Neural crest cell (in vitro differentiated cells): ENCODE results near the gene CITED1. TPM values are rescaled to one million over a fixed set of nuclear protein-coding genes. Genes with fewer than 3 reads are reported as not detected.

Source experiments
- DNase-seq: peaks from one replicate; pipeline ENCODE4 v3.0.0; 2021; ENCODE audit warnings: low read depth, mixed read lengths, low spot score
- H3K27ac Mint-ChIP-seq: one replicate; pipeline ENCODE4 v1.8.0; 2021; ENCODE audit warnings: mild to moderate bottlenecking, mixed read lengths; ENCODE audit not compliant: unreplicated experiment
- H3K27me3 Mint-ChIP-seq: 2 replicates; pipeline ENCODE4 v1.8.0; 2021; ENCODE audit warnings: low read depth, mild to moderate bottlenecking, mixed read lengths
- H3K36me3 Mint-ChIP-seq: 2 replicates; pipeline ENCODE4 v1.8.0; 2021; ENCODE audit warnings: low read depth, mild to moderate bottlenecking, mixed read lengths
- H3K4me1 Mint-ChIP-seq: 2 replicates; pipeline ENCODE4 v1.8.0; 2021; ENCODE audit warnings: mixed read lengths
- H3K4me3 Mint-ChIP-seq: one replicate; pipeline ENCODE4 v1.8.0; 2021; ENCODE audit warnings: mild to moderate bottlenecking, mixed read lengths
- H3K9me3 Mint-ChIP-seq: 2 replicates; pipeline ENCODE4 v1.8.0; 2021; ENCODE audit warnings: mixed read lengths
- CTCF ChIP-seq: fragments of 200-600 bp; sonication (generic); conservative IDR thresholded peaks from 2 replicates; pipeline ENCODE4 v1.5.0; 2021; ENCODE audit warnings: antibody characterized with exemption, mild to moderate bottlenecking
- total RNA-seq: library from RNA; stranded (reverse); gene quantifications from 2 replicates; pipeline ENCODE4 v1.2.1, GENCODE V29; 2021

The CITED1 gene
- total RNA-seq, 1 donor from 2014 or later, result 6.2 TPM

DNA sequence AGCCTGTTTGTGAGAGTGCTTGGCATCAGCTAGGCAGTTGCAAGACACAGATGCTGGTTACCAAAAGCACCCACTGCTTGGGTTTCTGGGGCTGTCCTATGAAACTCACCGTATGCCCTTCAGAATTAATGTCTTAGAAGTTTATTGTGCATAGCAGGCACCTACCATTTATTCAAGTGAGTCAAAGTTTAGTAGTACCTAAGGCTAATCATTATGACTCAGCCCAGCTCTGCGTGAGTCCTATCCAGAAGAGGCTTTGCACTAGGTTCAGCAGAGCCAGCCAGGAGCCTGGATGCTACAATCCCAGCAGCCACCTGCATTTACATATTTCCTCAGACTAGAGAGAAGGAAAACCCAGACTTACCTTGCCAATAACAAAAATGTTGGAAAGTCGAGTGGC lies 32.8 kb downstream of the CITED1 start:
- Mint-ChIP-seq H3K27me3 (no peaks in the 10 kb centered on the region), H3K36me3 (peaks cover 39% of the 10 kb centered on the region), H3K9me3 (no peaks in the 10 kb centered on the region), H3K4me1 (peaks cover 48% of the 10 kb centered on the region), H3K27ac (no peak overlapping the region), H3K4me3 (peak overlapping the region; percentile 71)
- no peak for TF ChIP-seq CTCF
- no peak for DNase-seq

DNA sequence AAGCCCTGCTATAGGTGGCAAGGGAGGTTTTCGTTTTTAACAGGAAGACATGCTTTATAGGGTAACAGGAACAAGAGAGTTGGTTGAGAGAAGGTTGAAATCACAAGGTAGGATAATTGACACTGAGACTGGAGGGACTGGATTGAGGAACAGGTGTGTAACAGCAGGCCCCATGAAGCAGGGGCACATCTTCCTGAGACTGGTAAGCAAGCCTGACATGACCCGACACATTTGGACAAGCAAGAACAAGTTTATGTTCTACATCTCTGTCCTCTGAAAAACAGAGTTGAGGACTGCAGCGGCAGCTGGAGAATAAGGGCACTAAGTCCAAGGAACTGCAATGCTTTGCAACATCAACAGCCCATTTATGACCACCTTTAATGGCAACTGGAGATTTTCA lies 33.9 kb downstream of the CITED1 start:
- Mint-ChIP-seq H3K27me3 (no peaks in the 10 kb centered on the region), H3K4me3 (peak overlapping the region; percentile 71), H3K9me3 (no peaks in the 10 kb centered on the region), H3K4me1 (peaks cover 47% of the 10 kb centered on the region), H3K36me3 (peaks cover 42% of the 10 kb centered on the region), H3K27ac (no peak overlapping the region)
- TF ChIP-seq CTCF, result no peak
- no peak for DNase-seq

- Mint-ChIP-seq H3K27me3 (no peaks in the 10 kb centered on the region), H3K4me3 (peak overlapping the region; percentile 71), H3K9me3 (no peaks in the 10 kb centered on the region), H3K27ac (no peak overlapping the region), H3K4me1 (peaks cover 47% of the 10 kb centered on the region), H3K36me3 (peaks cover 42% of the 10 kb centered on the region)
- TF ChIP-seq CTCF, result no peak
- DNase-seq, result no peak
These were observed 34.5 kb downstream of the CITED1 start for GRCh38 chrX:72271091-72271788.

- Mint-ChIP-seq H3K27me3 (no peaks in the 10 kb centered on the region), H3K9me3 (no peaks in the 10 kb centered on the region), H3K27ac (no peak overlapping the region), H3K4me3 (no peak overlapping the region), H3K36me3 (peaks cover 37% of the 10 kb centered on the region), H3K4me1 (peaks cover 39% of the 10 kb centered on the region)
- TF ChIP-seq CTCF, result no peak
- DNase-seq, result no peak
These were observed 35.3 kb downstream of the CITED1 start for GRCh38 chrX:72270316-72270866.

GRCh38 chrX:72269671-72270251 lies 36.0 kb downstream of the CITED1 start:
- Mint-ChIP-seq H3K9me3 (no peaks in the 10 kb centered on the region), H3K4me1 (peaks cover 32% of the 10 kb centered on the region), H3K4me3 (no peak overlapping the region), H3K27me3 (no peaks in the 10 kb centered on the region), H3K27ac (no peak overlapping the region), H3K36me3 (peaks cover 33% of the 10 kb centered on the region)
- no peak for DNase-seq
- no peak for TF ChIP-seq CTCF
